NCI-H2196 treated with DMSO at 0.1 percent for 48 hours (cell line): Measurements from ENCODE around the gene MTX1.
"Not testable (repeated sequence)": the region's sequence is repeated elsewhere in the genome, so short reads cannot be mapped to it uniquely, and the experiment has no call there.

Source experiments
- DNase-seq: peaks from one replicate; lab custom pipeline; 2025; ENCODE audit not compliant: unreplicated experiment; lab: John Stamatoyannopoulos, UW

The MTX1 gene

DNA sequence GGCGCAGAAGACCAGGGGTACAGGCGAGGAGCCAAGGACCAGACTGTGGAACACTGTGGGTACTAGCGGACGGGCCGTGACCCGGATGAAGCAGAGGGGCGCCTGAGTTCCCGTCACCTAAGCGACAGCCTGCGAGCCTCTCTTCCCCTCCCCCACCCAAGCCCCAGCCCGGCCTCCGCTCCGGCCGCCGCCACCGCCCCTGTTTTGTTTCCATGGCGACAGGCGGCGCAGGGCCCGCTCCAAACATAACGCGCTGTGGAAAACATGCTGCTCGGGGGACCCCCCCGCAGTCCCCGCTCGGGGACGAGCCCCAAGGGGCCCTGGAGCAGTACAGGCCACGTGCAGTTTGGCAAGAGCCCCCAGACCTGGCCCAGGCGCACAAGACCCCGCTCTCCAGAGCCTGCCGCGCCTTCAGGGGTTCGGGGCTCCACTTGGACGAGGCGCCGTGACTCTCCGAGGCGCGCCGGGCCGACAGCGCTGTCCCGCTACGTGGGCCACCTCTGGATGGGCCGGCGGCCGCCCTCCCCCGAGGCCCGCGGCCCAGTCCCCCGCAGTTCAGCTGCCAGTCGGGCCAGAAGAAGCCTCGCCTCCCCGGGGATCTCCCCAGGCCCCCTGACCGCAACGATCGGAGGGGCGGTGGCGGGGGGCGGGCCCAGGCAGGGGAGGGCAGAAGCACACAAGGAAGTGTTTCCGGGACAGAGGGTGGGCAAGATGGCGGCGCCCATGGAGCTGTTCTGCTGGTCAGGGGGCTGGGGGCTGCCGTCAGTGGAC lies at the start of gene MTX1:
TSS of gene MTX1 (plus strand) at position 155 of the 771 bp plus-strand sequence. CDS start at position 265, 110 bp downstream.
- DNase-seq: peak; percentile 69

GRCh38 chr1:155158991-155159390 lies 49.5 kb upstream of the MTX1 start:
- no peak for DNase-seq

DNA sequence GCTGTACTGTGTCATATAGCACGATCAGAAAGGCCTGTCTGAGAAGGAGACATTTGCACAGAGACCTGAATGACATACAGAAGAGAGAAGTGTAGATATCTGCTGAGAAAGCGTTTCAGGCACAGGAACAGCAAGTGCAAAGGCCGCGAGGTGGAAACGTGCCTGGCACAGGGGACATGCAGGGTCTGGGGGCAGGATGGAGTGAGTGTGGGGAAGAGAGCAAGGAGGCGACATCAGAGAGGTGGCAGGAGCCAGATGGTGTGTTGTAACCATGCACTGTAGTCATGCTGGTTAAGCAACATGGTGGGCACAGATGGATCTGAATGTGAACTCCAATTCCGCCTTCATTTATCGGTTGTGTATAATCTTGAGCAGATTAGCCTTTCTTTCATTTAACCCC lies 48.4 kb upstream of the MTX1 start:
- DNase-seq: no peak

- not testable (repeated sequence) for DNase-seq
Observed at GRCh38 chr1:155162631-155163030, 45.9 kb upstream of the MTX1 start.

GRCh38 chr1:155163785-155164184 lies 44.7 kb upstream of the MTX1 start:
- DNase-seq: not testable (repeated sequence)

DNA sequence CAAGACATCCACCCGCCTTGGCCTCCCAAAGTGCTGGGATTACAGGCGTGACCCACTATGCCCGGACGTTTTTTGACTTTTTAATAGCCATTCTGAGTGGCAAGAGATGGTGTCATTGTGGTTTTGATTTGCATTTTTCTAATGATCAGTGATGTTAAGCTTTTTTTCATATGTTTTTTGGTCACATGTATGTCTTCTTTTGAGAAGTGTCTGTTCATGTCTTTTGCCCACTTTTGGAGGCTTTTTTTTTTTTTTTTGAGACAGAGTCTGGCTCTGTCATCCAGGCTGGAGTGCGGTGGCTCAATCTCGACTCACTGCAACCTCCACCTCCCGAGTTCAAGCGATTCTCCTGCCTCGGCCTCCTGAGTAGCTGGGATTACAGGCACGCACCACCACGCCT lies 43.9 kb upstream of the MTX1 start:
- DNase-seq: not testable (repeated sequence)

GRCh38 chr1:155166051-155166470 lies 42.4 kb upstream of the MTX1 start:
- DNase-seq: no peak

GRCh38 chr1:155166471-155167165 lies 41.9 kb upstream of the MTX1 start:
- DNase-seq: peak; percentile 39

DNA sequence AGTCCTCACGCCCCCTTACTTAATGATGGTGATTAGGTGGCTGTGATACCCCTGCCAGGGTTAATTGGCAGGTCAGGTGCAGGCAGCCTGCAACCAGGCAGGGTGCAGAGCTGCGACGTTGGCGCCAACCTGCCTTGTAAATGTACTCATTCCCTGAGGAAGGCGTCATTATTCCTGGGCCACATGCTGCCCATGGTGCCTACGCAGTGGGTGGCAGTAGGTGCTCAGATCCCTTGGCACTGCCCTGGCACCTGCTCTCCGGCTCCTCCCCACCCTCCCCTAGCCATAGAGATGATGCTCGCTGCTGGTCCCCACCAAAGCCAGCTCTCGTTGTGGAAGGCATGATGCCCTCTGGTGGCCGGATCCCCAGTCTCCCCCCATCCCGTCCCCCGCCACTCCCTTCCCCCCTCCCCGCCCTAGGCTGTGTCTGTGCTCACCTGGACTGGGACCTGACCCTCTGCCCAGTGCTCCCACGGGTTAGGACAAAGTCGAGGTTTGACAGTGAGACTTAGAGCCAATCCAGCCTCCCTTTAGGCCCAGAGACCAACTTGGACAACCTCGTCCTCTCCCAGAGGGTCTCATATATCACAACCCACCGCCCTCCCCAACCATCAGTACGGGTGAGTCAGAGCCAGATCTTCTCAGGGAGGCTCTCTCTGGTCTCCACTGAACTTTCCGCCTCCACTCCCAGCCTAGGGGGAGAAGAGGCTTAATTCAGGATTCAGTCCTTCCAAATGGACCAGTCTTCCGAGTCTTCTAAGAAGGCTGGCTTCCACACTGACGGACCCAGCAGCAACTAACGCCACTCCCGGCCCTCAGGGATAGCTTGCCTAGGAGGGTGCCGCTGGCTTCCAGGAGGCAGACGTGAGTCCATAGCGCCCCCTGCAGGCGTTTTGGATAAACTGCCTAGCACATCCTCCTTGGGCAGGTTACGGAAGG lies 41.1 kb upstream of the MTX1 start:
- peak; percentile 95 for DNase-seq

DNA sequence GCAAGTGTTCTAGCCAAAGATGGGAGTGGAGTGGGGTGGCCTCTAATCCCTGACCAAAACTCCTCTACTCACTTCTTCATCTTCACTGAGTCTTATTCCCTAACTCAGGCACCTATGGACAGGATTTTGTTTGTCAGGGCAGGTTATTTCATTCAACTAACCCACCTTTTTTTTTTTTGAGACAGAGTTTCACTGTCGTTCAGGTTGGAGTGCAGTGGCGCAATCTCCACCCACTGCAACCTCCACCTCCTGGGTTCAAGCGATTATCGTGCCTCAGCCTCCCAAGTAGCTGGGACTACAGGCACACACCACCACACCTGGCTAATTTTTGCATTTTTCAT lies 40.4 kb upstream of the MTX1 start:
- not testable (repeated sequence) for DNase-seq

- DNase-seq: no peak
Observed at GRCh38 chr1:155168456-155169210, 39.9 kb upstream of the MTX1 start.

DNA sequence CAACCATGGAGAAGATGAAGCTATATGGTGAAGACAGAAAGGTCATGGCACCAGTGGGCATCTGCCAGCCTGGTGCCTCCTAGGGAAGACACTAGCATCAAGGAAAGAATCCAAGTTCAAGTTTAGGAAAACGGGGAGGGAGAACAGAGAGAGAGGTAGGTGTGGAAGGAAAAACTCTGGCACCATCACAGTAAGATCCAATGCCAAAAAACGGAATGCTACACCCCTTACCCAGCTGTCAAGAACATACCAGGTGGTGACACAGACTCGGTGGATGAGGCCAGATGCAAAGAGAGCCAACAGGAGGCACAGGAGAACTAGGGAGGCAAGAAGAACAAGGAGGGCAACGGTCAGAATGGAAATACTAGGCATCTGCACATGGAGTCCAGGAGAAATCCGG lies 39.0 kb upstream of the MTX1 start:
- DNase-seq: no peak

DNA sequence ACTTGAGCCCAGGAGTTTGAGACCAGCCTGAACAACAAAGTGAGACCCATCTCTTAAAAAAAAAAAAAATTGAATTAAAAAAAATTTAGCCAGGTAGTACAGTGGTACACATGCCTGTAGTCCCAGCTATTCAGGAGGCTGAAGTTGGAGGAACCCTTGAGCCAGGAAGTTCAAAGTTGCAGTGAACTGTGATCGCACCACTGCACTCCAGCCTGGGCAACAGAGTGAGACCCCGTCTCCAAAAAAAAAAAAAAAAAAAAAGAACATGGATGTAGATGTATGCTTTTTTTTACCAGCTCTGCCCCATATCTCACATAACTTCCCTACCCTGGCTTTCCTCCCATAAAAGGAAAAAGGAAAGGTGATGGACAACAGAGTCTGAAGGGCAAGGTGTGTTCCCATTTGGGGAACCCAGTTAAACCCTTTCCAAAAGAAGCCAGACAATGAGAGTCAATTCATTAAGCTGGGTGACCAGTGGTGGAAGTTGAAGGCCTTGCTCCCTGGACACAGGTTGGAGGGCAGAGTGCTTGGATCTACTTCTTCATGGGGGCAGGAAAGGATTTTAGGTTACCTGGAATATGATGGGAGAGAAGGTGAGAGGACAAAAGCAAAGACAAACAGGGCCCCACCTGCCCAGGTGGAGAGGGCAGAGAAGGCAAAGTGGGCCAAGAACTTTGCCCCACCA lies 38.3 kb upstream of the MTX1 start:
- DNase-seq: no peak

DNA sequence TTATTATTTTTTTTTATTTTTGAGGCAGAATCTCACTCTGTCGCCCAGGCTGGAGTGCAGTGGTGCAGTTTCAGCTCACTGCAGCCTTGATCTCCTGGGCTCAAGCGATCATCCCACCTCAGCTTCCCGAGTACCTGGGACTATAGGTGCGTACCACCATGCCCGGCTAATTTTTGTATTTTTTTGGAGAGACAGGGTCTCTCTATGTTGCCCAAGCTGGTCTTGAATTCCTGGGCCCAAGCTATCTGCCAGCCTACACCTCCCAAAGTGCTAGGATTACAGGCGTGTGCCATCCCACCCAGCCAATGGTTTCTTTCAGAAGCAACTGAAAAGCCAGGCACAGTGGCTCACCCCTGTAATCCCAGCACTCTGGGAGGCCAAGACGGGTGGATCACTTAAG lies 37.7 kb upstream of the MTX1 start:
- no peak for DNase-seq

DNA sequence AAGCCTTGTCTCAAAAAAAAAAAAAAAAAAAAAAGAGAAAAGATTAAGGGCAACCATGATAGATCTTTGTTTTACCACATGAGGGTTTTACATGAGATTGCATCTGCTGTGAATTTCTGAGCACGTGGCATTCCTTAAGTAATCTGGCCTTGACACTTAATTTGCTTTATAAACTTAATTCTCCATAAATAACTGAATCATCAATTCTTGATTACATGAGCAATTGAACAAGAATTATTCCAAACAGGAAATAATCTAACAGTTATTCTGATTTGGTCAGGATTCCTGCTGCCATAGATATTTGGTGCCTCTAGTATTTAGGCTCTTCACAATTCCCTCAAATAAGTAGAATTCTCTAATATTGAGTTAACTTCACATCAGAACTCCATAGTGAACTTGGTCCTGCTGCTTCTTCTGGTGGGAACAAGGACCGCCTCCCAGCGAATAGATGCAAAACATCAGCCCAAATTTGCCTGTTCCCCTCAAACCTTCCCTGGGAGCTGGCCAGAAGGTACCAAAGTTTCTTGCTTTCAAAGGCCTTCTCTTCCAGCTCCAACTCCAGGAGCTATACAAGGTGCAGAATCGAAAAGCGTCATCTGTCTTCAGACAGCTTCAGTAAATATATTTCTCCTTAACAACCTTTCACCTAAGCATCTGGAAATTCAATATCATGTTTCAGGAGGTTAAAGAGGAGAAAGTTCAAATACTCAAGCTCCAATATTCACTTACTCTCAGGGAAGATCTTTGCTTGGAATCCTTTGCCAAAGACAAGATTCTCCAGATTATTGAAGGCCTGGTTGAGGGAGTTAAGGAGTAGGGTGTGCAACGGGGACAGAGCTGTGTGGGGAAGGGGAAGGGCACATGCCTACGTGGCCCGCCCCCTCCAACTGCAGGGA lies 36.4 kb upstream of the MTX1 start:
- no peak for DNase-seq

DNA sequence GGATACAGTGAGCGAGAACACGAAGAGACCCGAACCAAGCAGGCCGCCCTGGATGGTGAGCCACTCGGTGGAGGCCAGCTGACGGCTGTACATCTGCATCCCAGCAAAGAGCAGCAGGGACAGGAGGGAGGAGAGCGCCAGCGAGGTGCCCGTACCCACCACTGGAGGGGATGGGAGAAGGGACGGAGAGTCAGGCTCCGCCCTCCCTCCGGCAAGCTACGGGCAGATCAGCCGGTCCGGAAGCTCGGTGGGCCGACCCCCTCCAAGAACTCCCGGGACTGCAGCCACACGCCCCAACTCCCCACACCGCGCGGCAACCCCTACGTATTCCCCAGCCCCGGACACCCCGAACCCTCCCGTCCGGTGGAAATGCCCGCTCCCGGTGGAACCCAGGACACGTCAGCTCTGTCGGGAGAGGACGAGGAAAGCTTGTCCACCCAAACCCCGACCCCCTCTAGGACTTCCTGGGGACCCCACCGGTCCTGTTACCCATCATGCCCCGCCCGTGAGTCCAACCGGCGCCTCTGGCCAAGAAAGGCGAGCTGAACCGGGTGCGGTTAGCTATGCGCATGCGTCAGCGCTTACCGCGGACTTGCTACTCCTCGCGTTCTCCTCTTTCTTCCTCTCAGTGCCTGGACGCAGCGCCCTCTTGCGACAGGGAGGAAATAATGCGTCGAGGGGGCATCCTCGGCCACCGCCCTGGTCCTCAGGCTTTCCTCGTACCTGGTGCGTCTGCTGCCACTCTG lies 35.6 kb upstream of the MTX1 start, which contains the start of gene KRTCAP2:
TSS of gene KRTCAP2 (minus strand) at position 573 of the 746 bp plus-strand sequence. CDS start at position 493, 80 bp downstream.
- DNase-seq: peak; percentile 96

GRCh38 chr1:155173478-155174323 lies 34.8 kb upstream of the MTX1 start, which contains the start of gene TRIM46:
TRIM46 (plus strand) TSS chr1:155173849; CDS start chr1:155173967, 118 bp downstream.
- DNase-seq: peak; percentile 66
